SJCRH30 (cell line): ENCODE data around the gene IL18BP. TPM values are rescaled to one million over a fixed set of nuclear protein-coding genes. Genes with fewer than 3 reads are reported as not detected.

ENCODE experiments used
- DNase-seq, 2 experiments: peaks; one replicate each; pipeline ENCODE4 v3.0.0-alpha.2; 2015 to 2020
- H3K27ac ChIP-seq: fragments of 250-450 bp; sonication (Bioruptor Pico); 2 replicates; pipeline ENCODE4 v1.5.1; 2020; ENCODE audit warnings: mild to moderate bottlenecking, moderate library complexity
- H3K27me3 ChIP-seq: fragments of 250-450 bp; sonication (Bioruptor Pico); 2 replicates; pipeline ENCODE4 v1.5.1; 2020; ENCODE audit warnings: mild to moderate bottlenecking, moderate library complexity
- H3K36me3 ChIP-seq: fragments of 250-450 bp; sonication (Bioruptor Pico); 2 replicates; pipeline ENCODE4 v1.5.1; 2020; ENCODE audit warnings: mild to moderate bottlenecking, moderate library complexity
- H3K4me1 ChIP-seq: fragments of 250-450 bp; sonication (Bioruptor Pico); 2 replicates; pipeline ENCODE4 v1.5.1; 2020; ENCODE audit warnings: mild to moderate bottlenecking, moderate library complexity
- H3K4me3 ChIP-seq: fragments of 250-450 bp; sonication (Bioruptor Pico); 2 replicates; pipeline ENCODE4 v1.5.1; 2020; ENCODE audit warnings: mild to moderate bottlenecking, moderate library complexity
- H3K9me3 ChIP-seq: fragments of 250-450 bp; sonication (Bioruptor Pico); replicated peaks from 2 replicates; pipeline ENCODE4 v1.5.1; 2020; ENCODE audit warnings: mild to moderate bottlenecking, moderate library complexity
- total RNA-seq: library from RNA; depleted of rRNA; stranded (reverse); fragments of >200 nt; shearing (Covaris generic); gene quantifications from 2 replicates; pipeline ENCODE4 v1.2.3, GENCODE V29; 2014

Gene IL18BP
- total RNA-seq, 1 experiment from 2014 or later = 5.5 TPM

DNA sequence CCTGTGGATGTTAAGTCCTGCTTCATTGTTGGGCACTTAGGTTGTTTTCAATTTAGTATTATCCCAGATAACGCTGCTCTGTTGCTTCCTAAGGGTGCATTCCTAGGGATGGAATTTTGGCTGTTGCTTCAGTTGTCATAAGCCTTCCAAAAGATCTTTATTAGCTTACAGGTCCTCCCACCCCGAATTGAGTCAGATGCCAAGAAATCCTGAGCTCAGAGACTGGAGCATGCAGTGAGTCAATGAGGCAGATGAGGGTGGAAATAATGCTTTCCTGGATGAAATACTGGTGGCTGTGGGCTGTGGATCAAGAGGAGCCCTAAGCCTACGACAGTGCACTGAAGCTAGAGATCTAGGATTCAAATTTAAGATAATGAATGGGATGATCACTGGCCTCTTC, 10.7 kb upstream of the IL18BP start:
- H3K4me3 ChIP-seq = no peak overlapping the region
- DNase-seq = no peak
- H3K27me3 ChIP-seq = no peaks in the 10 kb centered on the region
- H3K27ac ChIP-seq = no peak overlapping the region
- H3K4me1 ChIP-seq = no peaks in the 10 kb centered on the region
- no peaks in the 10 kb centered on the region for H3K9me3 ChIP-seq
- H3K36me3 ChIP-seq = peaks cover 10% of the 10 kb centered on the region

DNA sequence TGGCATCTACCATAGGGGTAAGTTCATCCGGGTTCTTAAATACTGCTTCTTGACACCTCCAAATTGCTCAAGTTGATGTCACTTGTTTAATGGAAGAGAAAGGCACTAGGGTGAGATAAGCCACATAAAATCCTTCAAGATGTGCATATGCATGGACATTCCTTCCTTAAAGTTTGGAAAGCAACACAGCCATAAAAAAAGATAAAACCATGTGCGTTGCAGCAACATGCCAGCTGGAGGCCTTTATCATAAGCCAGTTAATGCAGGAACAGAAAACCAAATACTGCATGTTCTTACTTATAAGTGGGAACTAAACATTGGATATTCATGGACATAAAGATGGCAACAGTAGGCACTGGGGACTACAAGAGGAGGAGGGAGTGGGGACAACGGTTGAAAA, 8.0 kb upstream of the IL18BP start:
- no peak overlapping the region for H3K4me3 ChIP-seq
- H3K36me3 ChIP-seq = peaks cover 4% of the 10 kb centered on the region; the same call in 1 of the 2 replicates
- H3K9me3 ChIP-seq = no peaks in the 10 kb centered on the region
- H3K27ac ChIP-seq = no peak overlapping the region
- no peaks in the 10 kb centered on the region for H3K4me1 ChIP-seq
- no peak for DNase-seq
- no peaks in the 10 kb centered on the region for H3K27me3 ChIP-seq

DNA sequence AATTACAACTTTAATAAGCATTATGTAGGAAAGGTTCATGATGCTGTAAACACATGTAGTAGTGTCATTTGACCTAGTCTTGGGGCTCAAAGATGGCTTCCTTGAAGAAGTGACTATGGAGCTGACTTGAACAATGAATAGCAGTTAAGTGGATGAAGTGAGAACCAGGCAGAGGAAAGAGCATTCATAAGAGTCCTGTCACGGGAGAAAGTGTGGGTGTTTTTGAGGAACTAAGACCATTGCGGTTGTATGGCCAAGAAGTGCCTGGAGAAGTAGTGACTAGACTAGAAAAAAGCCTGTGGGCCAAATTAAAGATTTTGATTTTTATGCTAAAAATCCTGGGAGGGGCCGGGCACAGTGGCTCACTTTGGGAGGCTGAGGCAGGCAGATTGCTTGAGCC, 7.2 kb upstream of the IL18BP start:
- H3K9me3 ChIP-seq = no peaks in the 10 kb centered on the region
- H3K4me1 ChIP-seq = no peaks in the 10 kb centered on the region
- H3K4me3 ChIP-seq = no peak overlapping the region
- H3K27me3 ChIP-seq = no peaks in the 10 kb centered on the region
- no peak overlapping the region for H3K27ac ChIP-seq
- no peak for DNase-seq
- H3K36me3 ChIP-seq = 0 out of 2 replicates have a peak, but pooled peaks cover 4% of the 10 kb centered on the region

DNA sequence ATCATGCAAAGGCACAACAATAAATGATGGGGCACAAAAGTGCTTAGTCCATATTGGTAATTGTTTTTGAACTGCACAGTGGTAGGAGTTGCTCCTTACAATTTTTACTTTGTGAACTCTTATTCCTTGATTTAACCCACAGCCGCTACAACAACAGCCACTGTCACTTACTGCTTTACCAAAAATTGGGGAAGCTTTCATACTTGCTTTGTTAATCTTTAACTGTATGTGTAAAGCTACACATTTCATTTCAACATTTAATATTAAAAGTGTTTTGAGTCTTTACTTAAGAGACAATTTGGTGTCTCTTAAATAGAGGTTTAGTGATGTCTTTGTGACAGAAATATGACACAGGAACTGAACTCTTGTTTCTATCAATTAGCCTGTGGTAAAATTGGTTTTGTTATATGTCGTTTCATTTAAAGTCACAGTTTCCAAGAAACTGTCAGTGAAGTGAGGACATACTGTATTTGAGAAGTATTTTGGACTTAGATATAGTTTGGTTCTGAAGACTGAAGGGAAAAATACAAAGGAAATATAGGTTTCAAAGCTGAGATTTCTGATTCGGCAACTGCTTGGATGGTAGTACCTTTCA, 6.5 kb upstream of the IL18BP start:
- Histone ChIP-seq H3K4me1 (no peaks in the 10 kb centered on the region), H3K36me3 (0 out of 2 replicates have a peak, but pooled peaks cover 4% of the 10 kb centered on the region), H3K4me3 (no peak overlapping the region), H3K9me3 (no peaks in the 10 kb centered on the region), H3K27ac (no peak overlapping the region), H3K27me3 (no peaks in the 10 kb centered on the region)
- DNase-seq = no peak

DNA sequence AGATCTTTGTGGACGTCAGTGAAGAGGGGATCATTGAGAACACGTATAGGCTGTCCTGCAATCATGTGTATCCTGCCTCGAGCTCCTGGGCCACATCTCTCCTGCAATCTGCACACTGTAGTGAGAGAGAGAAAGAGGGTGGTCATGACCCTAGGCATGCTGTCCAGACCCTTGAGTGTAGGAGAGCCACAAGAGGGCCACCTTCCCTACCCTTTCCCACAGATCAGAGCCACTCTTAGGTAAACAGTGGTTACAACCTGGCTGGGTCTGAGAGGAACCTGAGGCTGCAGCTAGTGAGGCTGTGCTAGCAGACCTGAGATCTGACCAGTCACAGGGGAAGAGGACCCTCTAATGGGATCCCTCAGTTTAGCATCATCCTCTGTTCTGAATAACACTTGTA, 3.9 kb upstream of the IL18BP start:
- DNase-seq = no peak
- H3K4me3 ChIP-seq = no peak overlapping the region
- no peak overlapping the region for H3K27ac ChIP-seq
- no peaks in the 10 kb centered on the region for H3K9me3 ChIP-seq
- no peaks in the 10 kb centered on the region for H3K4me1 ChIP-seq
- H3K27me3 ChIP-seq = no peaks in the 10 kb centered on the region
- H3K36me3 ChIP-seq = 0 out of 2 replicates have a peak, but pooled peaks cover 4% of the 10 kb centered on the region

DNA sequence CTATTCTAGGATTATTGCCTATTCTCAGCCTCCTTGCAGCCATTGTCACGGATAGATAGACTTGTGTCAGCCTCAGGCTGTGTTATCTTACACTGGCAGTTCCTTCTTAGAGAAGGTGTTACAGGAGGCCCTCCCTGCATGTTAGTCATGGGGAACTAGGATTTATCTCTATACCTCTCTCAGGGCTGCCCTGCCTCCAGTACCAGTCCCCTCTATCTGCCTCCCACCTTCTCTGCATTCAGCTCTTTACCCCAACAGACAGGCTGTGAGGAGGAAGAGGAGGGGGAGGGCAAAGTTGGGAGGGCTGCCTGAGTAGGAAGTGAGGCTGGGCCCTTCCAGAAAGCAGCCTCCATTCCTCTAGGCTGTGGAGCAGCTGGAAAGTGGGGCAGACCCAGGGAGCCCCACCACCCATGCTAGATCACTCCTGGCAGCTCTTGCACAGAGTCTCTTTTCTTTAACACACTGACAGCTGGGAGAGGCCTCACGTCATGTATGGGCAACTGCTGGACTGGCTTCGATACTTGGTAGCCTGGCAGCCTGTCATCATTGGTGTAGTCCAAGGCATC, 2.9 kb upstream of the IL18BP start:
- H3K4me3 ChIP-seq = no peak overlapping the region
- no peaks in the 10 kb centered on the region for H3K4me1 ChIP-seq
- H3K27me3 ChIP-seq = no peaks in the 10 kb centered on the region
- no peaks in the 10 kb centered on the region for H3K9me3 ChIP-seq
- no peak for DNase-seq
- H3K36me3 ChIP-seq = peaks cover 3% of the 10 kb centered on the region; the same call in 1 of the 2 replicates
- H3K27ac ChIP-seq = no peak overlapping the region

DNA sequence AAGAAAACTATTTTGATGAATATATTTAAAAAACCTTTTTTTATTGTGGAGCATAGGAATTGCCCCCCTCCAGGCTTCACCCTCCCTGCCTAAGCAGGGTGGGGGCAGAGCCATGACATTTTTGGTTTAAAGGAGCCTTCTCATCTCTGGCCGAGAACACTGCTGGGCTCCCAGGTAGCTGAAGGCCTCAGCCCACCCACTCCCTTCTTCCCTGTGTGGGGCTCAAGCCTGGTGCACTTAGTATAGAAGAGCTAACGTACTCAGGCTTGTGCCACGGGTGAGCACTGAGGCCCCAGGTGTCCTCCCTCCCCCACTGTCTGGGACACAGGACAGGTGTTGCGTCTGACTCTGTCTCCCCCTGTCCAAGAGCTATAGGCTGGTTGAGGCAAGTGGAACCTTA, 2.2 kb upstream of the IL18BP start:
- peaks cover 10% of the 10 kb centered on the region; the same call in 1 of the 2 replicates for H3K36me3 ChIP-seq
- H3K27ac ChIP-seq = no peak overlapping the region

DNA sequence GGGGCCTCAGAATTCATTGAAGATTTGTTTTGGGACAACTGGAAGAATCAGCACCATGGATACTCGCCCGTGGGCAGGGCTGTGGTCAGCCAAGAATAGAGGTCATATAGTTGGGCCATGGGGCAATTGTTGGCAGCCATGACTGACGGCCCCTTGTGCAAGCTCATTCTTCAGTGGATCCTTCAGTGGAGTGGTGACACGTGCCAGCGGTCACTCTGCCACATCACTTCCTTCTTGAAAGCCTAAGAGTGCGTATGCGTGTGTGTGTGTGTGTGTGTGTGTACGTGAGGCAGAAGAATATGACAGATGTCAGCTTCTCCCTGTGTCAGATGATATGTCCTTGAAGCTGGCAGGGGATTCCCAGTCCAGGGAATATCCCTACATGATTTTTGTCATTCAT, 1.8 kb upstream of the IL18BP start:
- no peak overlapping the region for H3K4me3 ChIP-seq
- DNase-seq = no peak
- no peak overlapping the region for H3K27ac ChIP-seq
- peaks cover 13% of the 10 kb centered on the region; the same call in 1 of the 2 replicates for H3K36me3 ChIP-seq
- H3K27me3 ChIP-seq = no peaks in the 10 kb centered on the region
- no peaks in the 10 kb centered on the region for H3K9me3 ChIP-seq
- no peaks in the 10 kb centered on the region for H3K4me1 ChIP-seq

More for the DNA sequence above, 2.2 kb upstream of the IL18BP start:
- Histone ChIP-seq H3K4me3 (no peak overlapping the region), H3K9me3 (no peaks in the 10 kb centered on the region), H3K27me3 (no peaks in the 10 kb centered on the region), H3K4me1 (no peaks in the 10 kb centered on the region)
- DNase-seq = no peak

DNA sequence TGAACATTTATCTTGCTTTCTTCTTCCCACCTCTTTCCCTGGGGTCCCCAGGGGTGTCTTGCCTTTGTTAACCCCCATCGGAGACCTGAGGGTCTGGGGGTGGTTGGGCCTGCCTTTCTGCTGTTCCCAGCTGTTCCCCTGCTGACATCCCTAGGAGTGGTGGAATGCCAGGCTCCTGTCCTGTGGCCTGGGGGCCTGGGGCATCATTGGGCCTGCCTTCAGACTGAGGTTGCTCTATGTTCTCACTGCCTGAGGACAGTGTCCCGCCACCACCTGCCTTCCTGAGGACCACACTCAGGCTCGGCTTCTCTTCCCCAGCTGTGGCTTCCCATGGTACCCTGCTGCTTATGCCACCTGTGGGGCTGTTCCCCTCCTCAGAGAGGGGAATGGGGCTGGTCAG, 1.1 kb upstream of the IL18BP start:
- H3K36me3 ChIP-seq = peaks cover 15% of the 10 kb centered on the region; the same call in 1 of the 2 replicates
- no peaks in the 10 kb centered on the region for H3K4me1 ChIP-seq
- H3K27me3 ChIP-seq = no peaks in the 10 kb centered on the region
- no peak overlapping the region for H3K4me3 ChIP-seq
- H3K27ac ChIP-seq = no peak overlapping the region
- no peaks in the 10 kb centered on the region for H3K9me3 ChIP-seq
- no peak for DNase-seq

DNA sequence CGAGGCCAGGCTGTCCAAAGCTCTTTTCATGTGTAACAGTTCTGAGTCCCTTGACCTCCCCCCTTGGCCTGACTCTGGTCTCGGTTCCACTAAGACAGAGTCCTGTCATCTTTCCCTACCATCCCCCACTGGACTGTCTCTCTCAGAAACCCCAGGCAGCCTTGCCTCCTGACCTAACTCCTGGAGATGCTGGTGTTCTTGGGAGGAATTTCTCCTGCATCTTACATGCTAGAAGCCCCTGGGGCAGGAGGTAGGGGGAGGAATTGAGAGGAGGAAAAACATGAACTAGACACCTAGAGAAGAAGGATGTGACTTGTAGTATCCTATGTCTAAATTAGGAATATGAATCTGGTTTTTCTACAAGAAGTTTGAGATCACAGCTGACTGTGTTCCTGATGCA, 648 bp upstream of the IL18BP start:
- H3K36me3 ChIP-seq = peaks cover 20% of the 10 kb centered on the region; the same call in 1 of the 2 replicates
- no peak for DNase-seq
- H3K27me3 ChIP-seq = no peaks in the 10 kb centered on the region
- H3K9me3 ChIP-seq = no peaks in the 10 kb centered on the region
- no peak overlapping the region for H3K4me3 ChIP-seq
- H3K27ac ChIP-seq = no peak overlapping the region
- no peaks in the 10 kb centered on the region for H3K4me1 ChIP-seq

DNA sequence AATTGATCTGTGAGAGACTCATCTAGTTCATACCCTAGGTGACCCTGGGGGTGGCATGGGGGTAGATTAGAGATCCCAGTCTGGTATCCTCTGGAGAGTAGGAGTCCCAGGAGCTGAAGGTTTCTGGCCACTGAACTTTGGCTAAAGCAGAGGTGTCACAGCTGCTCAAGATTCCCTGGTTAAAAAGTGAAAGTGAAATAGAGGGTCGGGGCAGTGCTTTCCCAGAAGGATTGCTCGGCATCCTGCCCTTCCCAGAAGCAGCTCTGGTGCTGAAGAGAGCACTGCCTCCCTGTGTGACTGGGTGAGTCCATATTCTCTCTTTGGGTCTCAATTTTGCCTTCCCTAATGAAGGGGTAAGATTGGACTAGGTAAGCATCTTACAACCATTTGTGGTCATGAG, 653 bp downstream of the IL18BP start:
- no peak overlapping the region for H3K27ac ChIP-seq
- H3K4me1 ChIP-seq = no peaks in the 10 kb centered on the region
- no peaks in the 10 kb centered on the region for H3K9me3 ChIP-seq
- no peaks in the 10 kb centered on the region for H3K27me3 ChIP-seq
- no peak overlapping the region for H3K4me3 ChIP-seq
- no peak for DNase-seq
- peaks cover 33% of the 10 kb centered on the region for H3K36me3 ChIP-seq

DNA sequence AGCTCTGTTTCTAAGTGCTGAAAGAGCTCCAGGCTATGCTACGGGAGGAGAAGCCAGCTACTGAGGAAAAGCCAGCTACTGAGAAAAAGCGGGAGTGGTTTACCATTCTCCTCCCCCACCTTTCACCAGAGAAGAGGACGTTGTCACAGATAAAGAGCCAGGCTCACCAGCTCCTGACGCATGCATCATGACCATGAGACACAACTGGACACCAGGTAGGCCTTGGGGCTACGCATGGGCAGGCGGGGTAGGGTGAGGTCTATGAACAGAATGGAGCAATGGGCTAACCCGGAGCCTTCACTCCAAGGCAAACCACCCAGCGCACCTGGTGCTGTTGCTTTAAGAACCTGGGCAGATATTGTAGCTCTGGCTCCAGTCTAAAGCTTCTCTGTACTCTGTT, 1.1 kb downstream of the IL18BP start:
- DNase-seq = no peak
- H3K4me1 ChIP-seq = no peaks in the 10 kb centered on the region
- peaks cover 37% of the 10 kb centered on the region for H3K36me3 ChIP-seq
- no peak overlapping the region for H3K4me3 ChIP-seq
- no peaks in the 10 kb centered on the region for H3K9me3 ChIP-seq
- no peak overlapping the region for H3K27ac ChIP-seq
- H3K27me3 ChIP-seq = no peaks in the 10 kb centered on the region

DNA sequence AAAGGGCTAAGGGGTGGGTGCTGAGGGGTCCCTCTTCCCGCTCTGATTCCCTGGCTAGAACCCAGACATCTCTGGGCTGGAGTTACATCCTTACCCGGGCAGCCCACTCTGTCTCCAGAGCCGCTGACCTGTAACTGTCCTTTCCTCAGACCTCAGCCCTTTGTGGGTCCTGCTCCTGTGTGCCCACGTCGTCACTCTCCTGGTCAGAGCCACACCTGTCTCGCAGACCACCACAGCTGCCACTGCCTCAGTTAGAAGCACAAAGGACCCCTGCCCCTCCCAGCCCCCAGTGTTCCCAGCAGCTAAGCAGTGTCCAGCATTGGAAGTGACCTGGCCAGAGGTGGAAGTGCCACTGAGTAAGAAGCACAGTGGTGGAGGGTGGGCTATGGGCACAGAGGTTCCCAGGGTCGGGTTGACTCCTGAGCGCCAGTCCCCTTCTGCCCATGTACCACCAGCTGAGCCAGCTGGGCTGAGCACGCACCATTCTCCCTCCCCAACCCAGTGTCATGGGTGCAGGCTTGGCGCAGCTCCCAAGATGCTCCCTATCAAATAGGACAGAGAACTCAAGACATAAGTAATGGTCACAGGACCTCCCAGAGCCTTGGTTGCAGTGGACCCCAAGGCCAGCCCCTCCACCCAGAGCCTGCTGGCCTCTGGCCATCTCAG, 1.6 kb downstream of the IL18BP start:
- no peak overlapping the region for H3K27ac ChIP-seq
- no peaks in the 10 kb centered on the region for H3K27me3 ChIP-seq
- DNase-seq = no peak
- peaks cover 43% of the 10 kb centered on the region for H3K36me3 ChIP-seq
- no peaks in the 10 kb centered on the region for H3K4me1 ChIP-seq
- no peak overlapping the region for H3K4me3 ChIP-seq
- H3K9me3 ChIP-seq = no peaks in the 10 kb centered on the region

DNA sequence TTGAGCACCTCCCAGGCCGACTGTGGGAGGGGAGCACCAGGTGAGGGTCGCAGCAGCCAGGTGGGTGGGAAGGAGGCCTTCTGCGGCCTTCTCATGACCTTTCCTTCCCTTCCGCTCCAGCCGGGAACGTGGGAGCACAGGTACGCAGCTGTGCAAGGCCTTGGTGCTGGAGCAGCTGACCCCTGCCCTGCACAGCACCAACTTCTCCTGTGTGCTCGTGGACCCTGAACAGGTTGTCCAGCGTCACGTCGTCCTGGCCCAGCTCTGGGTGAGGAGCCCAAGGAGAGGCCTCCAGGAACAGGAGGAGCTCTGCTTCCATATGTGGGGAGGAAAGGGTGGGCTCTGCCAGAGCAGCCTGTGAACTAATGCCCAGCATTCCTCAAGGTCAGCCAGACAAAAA, 2.6 kb downstream of the IL18BP start:
- no peak for DNase-seq
- Histone ChIP-seq H3K4me1 (no peaks in the 10 kb centered on the region), H3K36me3 (peaks cover 52% of the 10 kb centered on the region), H3K4me3 (no peak overlapping the region), H3K9me3 (no peaks in the 10 kb centered on the region), H3K27ac (no peak overlapping the region), H3K27me3 (no peaks in the 10 kb centered on the region)

DNA sequence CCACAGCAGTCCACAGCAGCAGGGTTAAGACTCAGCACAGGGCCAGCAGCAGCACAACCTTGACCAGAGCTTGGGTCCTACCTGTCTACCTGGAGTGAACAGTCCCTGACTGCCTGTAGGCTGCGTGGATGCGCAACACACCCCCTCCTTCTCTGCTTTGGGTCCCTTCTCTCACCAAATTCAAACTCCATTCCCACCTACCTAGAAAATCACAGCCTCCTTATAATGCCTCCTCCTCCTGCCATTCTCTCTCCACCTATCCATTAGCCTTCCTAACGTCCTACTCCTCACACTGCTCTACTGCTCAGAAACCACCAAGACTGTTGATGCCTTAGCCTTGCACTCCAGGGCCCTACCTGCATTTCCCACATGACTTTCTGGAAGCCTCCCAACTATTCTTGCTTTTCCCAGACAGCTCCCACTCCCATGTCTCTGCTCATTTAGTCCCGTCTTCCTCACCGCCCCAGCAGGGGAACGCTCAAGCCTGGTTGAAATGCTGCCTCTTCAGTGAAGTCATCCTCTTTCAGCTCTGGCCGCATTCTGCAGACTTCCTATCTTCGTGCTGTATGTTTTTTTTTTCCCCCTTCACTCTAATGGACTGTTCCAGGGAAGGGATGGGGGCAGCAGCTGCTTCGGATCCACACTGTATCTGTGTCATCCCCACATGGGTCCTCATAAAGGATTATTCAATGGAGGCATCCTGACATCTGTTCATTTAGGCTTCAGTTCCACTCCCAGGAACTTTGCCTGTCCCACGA, 3.3 kb downstream of the IL18BP start:
- Histone ChIP-seq H3K4me1 (no peaks in the 10 kb centered on the region), H3K4me3 (no peak overlapping the region), H3K27me3 (no peaks in the 10 kb centered on the region), H3K9me3 (no peaks in the 10 kb centered on the region), H3K27ac (no peak overlapping the region), H3K36me3 (peaks cover 58% of the 10 kb centered on the region)
- DNase-seq = peak; percentile 29 to 56
